RPMI7951 (cell line): ENCODE measurements around the gene OR52K1. TPM values are rescaled to one million over a fixed set of nuclear protein-coding genes. Genes with fewer than 3 reads are reported as not detected.

ENCODE experiments used
- DNase-seq: peaks from one replicate; pipeline ENCODE4 v3.0.0-alpha.2; 2012; ENCODE audit warnings: low read depth
- total RNA-seq: library from RNA; depleted of rRNA; stranded (reverse); fragments of >200 nt; shearing (Covaris generic); gene quantifications from 2 replicates; pipeline ENCODE4 v1.2.3, GENCODE V29; 2014; rRNA removed

Gene OR52K1
- not detected in 2 replicates for total RNA-seq

GRCh38 chr11:4482445-4482844, at the start of gene OR52K1:
Gene OR52K1, plus strand, starts transcription at chr11:4482646. Its CDS starts 6,255 bp downstream, at chr11:4488901.
- DNase-seq, result no peak

GRCh38 chr11:4433856-4434255, 48.6 kb upstream of the OR52K1 start:
- DNase-seq, result no peak

- no peak for DNase-seq
These were observed 46.0 kb upstream of the OR52K1 start for GRCh38 chr11:4436411-4436810.

- DNase-seq, result no peak
These were observed 40.9 kb upstream of the OR52K1 start for GRCh38 chr11:4441515-4441914.

- no peak for DNase-seq
These were observed 39.1 kb upstream of the OR52K1 start for GRCh38 chr11:4443232-4443891.

- DNase-seq, result no peak
These were observed 33.5 kb upstream of the OR52K1 start, which contains the start of gene OR52K2 for GRCh38 chr11:4448995-4449394. Gene OR52K2, plus strand, starts transcription at chr11:4449295. Its CDS starts 45 bp downstream, at chr11:4449340.

- DNase-seq, result no peak
These were observed 29.3 kb upstream of the OR52K1 start for GRCh38 chr11:4453118-4453517.

- no peak for DNase-seq
These were observed 28.4 kb upstream of the OR52K1 start for GRCh38 chr11:4454021-4454420.

- DNase-seq, result no peak
These were observed 27.0 kb upstream of the OR52K1 start for GRCh38 chr11:4455419-4455818.

GRCh38 chr11:4459500-4459899, 22.9 kb upstream of the OR52K1 start:
- no peak for DNase-seq

- no peak for DNase-seq
These were observed 22.3 kb upstream of the OR52K1 start for GRCh38 chr11:4460151-4460550.

GRCh38 chr11:4464216-4465159, 18.0 kb upstream of the OR52K1 start:
- no peak for DNase-seq

- DNase-seq, result no peak
These were observed 17.0 kb upstream of the OR52K1 start for GRCh38 chr11:4465407-4465806.

- DNase-seq, result no peak
These were observed 16.1 kb upstream of the OR52K1 start for GRCh38 chr11:4466131-4466870.

- no peak for DNase-seq
These were observed 15.5 kb upstream of the OR52K1 start for GRCh38 chr11:4466871-4467442.

- no peak for DNase-seq
These were observed 14.4 kb upstream of the OR52K1 start for GRCh38 chr11:4467811-4468606.

GRCh38 chr11:4479644-4480043, 2.8 kb upstream of the OR52K1 start:
- no peak for DNase-seq

GRCh38 chr11:4480577-4481239, 1.7 kb upstream of the OR52K1 start:
- DNase-seq, result peak; percentile 31

- no peak for DNase-seq
These were observed 1.2 kb upstream of the OR52K1 start for GRCh38 chr11:4481240-4481582.

GRCh38 chr11:4484310-4484709, 1.9 kb downstream of the OR52K1 start:
- no peak for DNase-seq
